Endothelial cell of umbilical vein (primary cell): ENCODE data around the gene CLOCK. TPM values are rescaled to one million over a fixed set of nuclear protein-coding genes. Genes with fewer than 3 reads are reported as not detected.

Experiments used
- BruUV-seq: library from RNA; stranded (reverse); fragments of 400-500 nt; replicated peaks from 2 replicates; lab custom pipeline; 2021; lab: Mats Ljungman, UMichigan
- CTCF ChIA-PET: fragments of 300-600, 350-600 bp; sonication (Branson Sonifier 250); formaldehyde crosslinking; loops from one replicate; lab custom pipeline; 2021; ENCODE audit warnings: antibody characterized with exemption, inconsistent platforms; lab: Charles Lee
- POLR2A ChIA-PET: fragments of 300-600, 350-600 bp; sonication (Branson Sonifier 250); formaldehyde crosslinking; loops from one replicate; lab custom pipeline; 2021; ENCODE audit warnings: antibody characterized with exemption, inconsistent platforms; lab: Charles Lee
- DNase-seq: peaks from one replicate; pipeline ENCODE4 v3.0.0-alpha.2; 2011; ENCODE audit warnings: low read depth, low spot score
- FAIRE-seq: peaks from 2 replicates; lab custom pipeline; 2011; peaks lifted over from hg19 to GRCh38; lab: Jason Lieb, UNC
- H2AFZ ChIP-seq: 2 replicates; pipeline ENCODE4 v1.6.0; 2012; ENCODE audit warnings: low read depth, low read length, control low read depth, inconsistent platforms
- H3K27ac ChIP-seq: 2 replicates; pipeline ENCODE4 v1.5.1; 2011; ENCODE audit warnings: low read depth, mild to moderate bottlenecking, control low read depth, low read length, moderate library complexity; ENCODE audit not compliant: insufficient read depth
- H3K27me3 ChIP-seq, 2 experiments: 2 replicates each; pipeline versions ENCODE4 v1.6.0 to v1.6.1; 2011; ENCODE audit warnings: low read length in 2 of 2, mixed read lengths in 1 of 2; ENCODE audit not compliant: control insufficient read depth in 2 of 2, insufficient read depth in 2 of 2
- H3K36me3 ChIP-seq, 2 experiments: 2 replicates in 1 of 2; 3 replicates in 1 of 2; pipeline ENCODE4 v1.5.1; 2011; ENCODE audit warnings: low read length in 2 of 2, mild to moderate bottlenecking in 1 of 2, moderate library complexity in 1 of 2; ENCODE audit not compliant: control insufficient read depth in 2 of 2, insufficient read depth in 2 of 2; ENCODE audit errors: extremely low read depth in 1 of 2
- H3K4me1 ChIP-seq: 3 replicates; pipeline ENCODE4 v1.5.1; 2011; ENCODE audit warnings: mild to moderate bottlenecking, low read length; ENCODE audit not compliant: control insufficient read depth, insufficient read depth; ENCODE audit errors: extremely low read depth
- H3K4me2 ChIP-seq: 2 replicates; pipeline ENCODE4 v1.6.1; 2011; ENCODE audit warnings: low read length, control low read depth, mixed read lengths; ENCODE audit not compliant: insufficient read depth
- H3K4me3 ChIP-seq, 3 experiments: fragments of 200-600 bp in 1 of 3; sonication (generic), shearing (Covaris generic) in 1 of 3; replicated peaks in 1 of 3; 2 replicates each; pipeline ENCODE4 v1.5.1; 2011 to 2016; ENCODE audit warnings: control low read depth in 3 of 3, low read length in 3 of 3, mild to moderate bottlenecking in 2 of 3, inconsistent platforms in 1 of 3, low read depth in 1 of 3, moderate library complexity in 1 of 3; ENCODE audit not compliant: insufficient read depth in 1 of 3
- H3K79me2 ChIP-seq: 2 replicates; pipeline ENCODE4 v1.6.0; 2012; ENCODE audit warnings: low read length, inconsistent platforms; ENCODE audit not compliant: control insufficient read depth, insufficient read depth
- H3K9ac ChIP-seq: replicated peaks from 2 replicates; pipeline ENCODE3; 2011; ENCODE audit warnings: low read length, control low read depth; ENCODE audit not compliant: insufficient read depth; ENCODE audit errors: extremely low read depth
- H3K9me1 ChIP-seq: replicated peaks from 3 replicates; pipeline ENCODE4 v1.6.0; 2011; ENCODE audit warnings: mild to moderate bottlenecking, low read length; ENCODE audit not compliant: control insufficient read depth, insufficient read depth; ENCODE audit errors: extremely low read depth
- H3K9me3 ChIP-seq: replicated peaks from 2 replicates; pipeline ENCODE4 v1.5.1; 2012; ENCODE audit warnings: low read length, inconsistent platforms; ENCODE audit not compliant: control insufficient read depth, insufficient read depth
- H4K20me1 ChIP-seq: replicated peaks from 2 replicates; pipeline ENCODE3; 2011; ENCODE audit warnings: mild to moderate bottlenecking, low read length; ENCODE audit not compliant: control insufficient read depth, insufficient read depth; ENCODE audit errors: extremely low read depth
- CTCF ChIP-seq, 2 donors: IDR thresholded peaks; 1 replicate in 1 of 2; 2 replicates in 1 of 2; pipeline ENCODE4 v1.5.1; 2011; ENCODE audit warnings: low read length in 2 of 2, mild to moderate bottlenecking in 2 of 2, moderate library complexity in 2 of 2, control low read depth in 1 of 2, inconsistent platforms in 1 of 2, low read depth in 1 of 2; ENCODE audit not compliant: insufficient read depth in 1 of 2; ENCODE audit errors: extremely low read depth in 1 of 2
- EZH2 ChIP-seq: IDR thresholded peaks from 2 replicates; pipeline ENCODE4 v1.6.1; 2012; ENCODE audit warnings: borderline replicate concordance, low read depth, mild to moderate bottlenecking, moderate library complexity, low read length, inconsistent platforms; ENCODE audit not compliant: severe bottlenecking
- FOS ChIP-seq: IDR thresholded peaks from 2 replicates; pipeline ENCODE4 v1.6.1; 2011; ENCODE audit warnings: mild to moderate bottlenecking, low read length, moderate library complexity, borderline replicate concordance; ENCODE audit not compliant: insufficient read depth
- GATA2 ChIP-seq: IDR thresholded peaks from 2 replicates; pipeline ENCODE4 v1.7.0; 2011; ENCODE audit warnings: low read depth, mild to moderate bottlenecking, moderate library complexity, mixed read lengths, low read length; ENCODE audit not compliant: insufficient read length, insufficient read depth
- JUN ChIP-seq: IDR thresholded peaks from 2 replicates; pipeline ENCODE4 v1.6.1; 2011; ENCODE audit warnings: borderline replicate concordance, low read depth; ENCODE audit not compliant: insufficient read length, insufficient read depth
- MAX ChIP-seq: IDR thresholded peaks from 2 replicates; pipeline ENCODE4 v1.6.1; 2011; ENCODE audit not compliant: insufficient read depth, insufficient read length
- MYC ChIP-seq: IDR thresholded peaks from one replicate; pipeline ENCODE4 v1.6.1; 2011; ENCODE audit warnings: mild to moderate bottlenecking, low read depth, low read length
- POLR2A ChIP-seq: IDR thresholded peaks from 2 replicates; pipeline ENCODE4 v1.6.1; 2012; ENCODE audit warnings: low read depth, mild to moderate bottlenecking, control low read depth, low read length
- POLR2AphosphoS5 ChIP-seq: IDR thresholded peaks from 2 replicates; pipeline ENCODE4 v1.6.1; 2012; ENCODE audit warnings: low read depth, mild to moderate bottlenecking, control low read depth, low read length, moderate library complexity; ENCODE audit not compliant: insufficient read depth
- dilution Hi-C: fragments of 300-500 bp; cut with MboI; formaldehyde crosslinking; loops from one replicate; pipeline ENCODE4 v1.15.0; 2019; ENCODE audit warnings: low sequenced_read_pairs; ENCODE audit not compliant: extremely low pct_ligation_motif_present
- intact Hi-C: fragments of 100-400 bp; cut with micrococcal nuclease; formaldehyde crosslinking; loops from one replicate; pipeline ENCODE4 v1.10.0; 2022
- polyA plus RNA-seq, 4 experiments: library from polyadenylated mRNA; depleted of rRNA in 3 of 4; stranded (reverse) in 3 of 4; unstranded in 1 of 4; fragments of >200 nt; gene quantifications; 2 replicates each; pipeline versions ENCODE4 v1.2.1 to v1.2.3, GENCODE V29; 2011 to 2012; ENCODE audit warnings: missing spikeins in 1 of 4
- total RNA-seq: library from RNA; stranded (reverse); gene quantifications from 2 replicates; pipeline ENCODE4 v1.2.3, GENCODE V29; 2021

Gene CLOCK
- total and polyA plus RNA-seq, 2 donors (not counting 3 experiments of a cell fraction or from before 2014, with no cell fraction given), result 7.5 to 23.8 TPM

- Histone ChIP-seq H2AFZ (no peak overlapping the region), H3K4me3 (no peak overlapping the region), H3K9me3 (no peaks in the 10 kb centered on the region), H3K79me2 (no peaks in the 10 kb centered on the region), H3K4me1 (no peaks in the 10 kb centered on the region), H3K27me3 (peaks cover 2 to 18% of the 10 kb centered on the region in 2 experiments), H3K27ac (no peak overlapping the region), H3K4me2 (no peak overlapping the region), H3K9me1 (no peaks in the 10 kb centered on the region), H3K9ac (no peak overlapping the region), H4K20me1 (no peaks in the 10 kb centered on the region), H3K36me3 (no peaks in the 10 kb centered on the region)
- ChIA-PET POLR2A (no interaction called here), CTCF (no interaction called here)
- dilution Hi-C loops (no loop called here), intact Hi-C loops (no loop called here)
- TF ChIP-seq EZH2, result no peak
- TF ChIP-seq GATA2, result no peak
- no peak for TF ChIP-seq FOS
- no peak for TF ChIP-seq JUN
- no peak for TF ChIP-seq MYC
- no peak for TF ChIP-seq CTCF (IDR thresholded peaks at IDR 0.05; ENCODE audit: extremely low read depth in 1 of 2, insufficient read depth in 1 of 2, low read depth in 1 of 2, low read length in 2 of 2)
- TF ChIP-seq POLR2A, result no peak
- TF ChIP-seq POLR2AphosphoS5, result no peak
- TF ChIP-seq MAX, result no peak
- no peak for FAIRE-seq
- no TSS peak for BruUV-seq
- DNase-seq, result no peak
These were observed 13.4 kb upstream of the CLOCK start for GRCh38 chr4:55560096-55560495.
